ENCODE results near the gene SRSF3. TPM values are rescaled to one million over a fixed set of nuclear protein-coding genes. Genes with fewer than 3 reads are reported as not detected.

Gene SRSF3
- total and polyA plus RNA-seq, 4 donors = 145 to 267 (median 237) TPM

DNA sequence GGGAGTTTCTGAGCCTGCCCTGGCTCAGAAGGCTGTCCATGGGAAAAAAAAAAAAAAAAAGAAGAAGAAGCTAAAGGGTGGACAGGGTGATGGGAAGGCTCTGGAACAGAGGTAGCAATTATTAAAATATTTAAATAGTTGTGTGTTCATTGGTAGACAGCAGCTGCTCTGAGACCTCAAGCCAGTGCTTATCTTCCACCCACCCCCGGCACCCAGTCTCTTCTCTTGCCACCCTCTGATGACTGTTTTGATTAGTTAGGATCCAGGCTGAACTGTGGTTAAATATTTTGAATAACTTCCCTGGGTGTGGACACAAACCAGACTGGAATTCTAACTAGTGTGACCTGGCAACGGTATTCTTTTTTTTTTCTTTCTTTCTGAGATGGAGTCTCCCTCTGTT lies 16.9 kb upstream of the SRSF3 start:
- TF ChIP-seq, protein P1, sequence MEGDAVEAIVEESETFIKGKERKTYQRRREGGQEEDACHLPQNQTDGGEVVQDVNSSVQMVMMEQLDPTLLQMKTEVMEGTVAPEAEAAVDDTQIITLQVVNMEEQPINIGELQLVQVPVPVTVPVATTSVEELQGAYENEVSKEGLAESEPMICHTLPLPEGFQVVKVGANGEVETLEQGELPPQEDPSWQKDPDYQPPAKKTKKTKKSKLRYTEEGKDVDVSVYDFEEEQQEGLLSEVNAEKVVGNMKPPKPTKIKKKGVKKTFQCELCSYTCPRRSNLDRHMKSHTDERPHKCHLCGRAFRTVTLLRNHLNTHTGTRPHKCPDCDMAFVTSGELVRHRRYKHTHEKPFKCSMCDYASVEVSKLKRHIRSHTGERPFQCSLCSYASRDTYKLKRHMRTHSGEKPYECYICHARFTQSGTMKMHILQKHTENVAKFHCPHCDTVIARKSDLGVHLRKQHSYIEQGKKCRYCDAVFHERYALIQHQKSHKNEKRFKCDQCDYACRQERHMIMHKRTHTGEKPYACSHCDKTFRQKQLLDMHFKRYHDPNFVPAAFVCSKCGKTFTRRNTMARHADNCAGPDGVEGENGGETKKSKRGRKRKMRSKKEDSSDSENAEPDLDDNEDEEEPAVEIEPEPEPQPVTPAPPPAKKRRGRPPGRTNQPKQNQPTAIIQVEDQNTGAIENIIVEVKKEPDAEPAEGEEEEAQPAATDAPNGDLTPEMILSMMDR (IDR thresholded peaks at IDR 0.05; ENCODE audit: control extremely low read depth, extremely low read depth) = no peak
- Histone ChIP-seq H3K36me3 (ENCODE audit: control insufficient read depth in 4 of 4, insufficient read depth in 4 of 4, low read length in 4 of 4) (no peaks in the 10 kb centered on the region), H3K27ac (ENCODE audit: low read depth in 1 of 2, low read length in 1 of 2) (no peak overlapping the region), H3K9me3 (ENCODE audit: control insufficient read depth in 4 of 4, insufficient read depth in 3 of 4, low read length in 3 of 4) (no peaks in the 10 kb centered on the region), H3K4me3 (no peak overlapping the region), H3K27me3 (ENCODE audit: control insufficient read depth in 3 of 3, insufficient read depth in 3 of 3, low read length in 2 of 3) (no peaks in the 10 kb centered on the region), H3K4me1 (ENCODE audit: control insufficient read depth in 5 of 5, insufficient read depth in 5 of 5, low read length in 5 of 5) (no peaks in the 10 kb centered on the region), H3K9ac (ENCODE audit: insufficient read depth in 1 of 2, low read length in 2 of 2) (no peak overlapping the region)
- DNase-seq (no peak), ATAC-seq (ENCODE audit: insufficient read depth, low FRiP score) (peak; percentile 34)
- 36 to 69% methylated on average over 2 of the region's 2 CpGs for WGBS, 2 donors

GRCh38 chr6:36578030-36578429 lies 16.1 kb upstream of the SRSF3 start:
- Histone ChIP-seq H3K27ac (ENCODE audit: low read depth in 1 of 2, low read length in 1 of 2) (peak overlapping the region in 1 of 2 donors; percentile 28), H3K4me1 (ENCODE audit: control insufficient read depth in 5 of 5, insufficient read depth in 5 of 5, low read length in 5 of 5) (no peaks in the 10 kb centered on the region), H3K36me3 (ENCODE audit: control insufficient read depth in 4 of 4, insufficient read depth in 4 of 4, low read length in 4 of 4) (no peaks in the 10 kb centered on the region), H3K9me3 (ENCODE audit: control insufficient read depth in 4 of 4, insufficient read depth in 3 of 4, low read length in 3 of 4) (no peaks in the 10 kb centered on the region), H3K4me3 (no peak overlapping the region), H3K27me3 (ENCODE audit: control insufficient read depth in 3 of 3, insufficient read depth in 3 of 3, low read length in 2 of 3) (no peaks in the 10 kb centered on the region), H3K9ac (ENCODE audit: insufficient read depth in 1 of 2, low read length in 2 of 2) (no peak overlapping the region)
- no peak for DNase-seq
- TF ChIP-seq, protein P1 (IDR thresholded peaks at IDR 0.05; ENCODE audit: control extremely low read depth, extremely low read depth) = no peak
- ATAC-seq (ENCODE audit: insufficient read depth, low FRiP score) = no peak
- 94 to 99% methylated on average over 5 of the region's 5 CpGs for WGBS, 2 donors

DNA sequence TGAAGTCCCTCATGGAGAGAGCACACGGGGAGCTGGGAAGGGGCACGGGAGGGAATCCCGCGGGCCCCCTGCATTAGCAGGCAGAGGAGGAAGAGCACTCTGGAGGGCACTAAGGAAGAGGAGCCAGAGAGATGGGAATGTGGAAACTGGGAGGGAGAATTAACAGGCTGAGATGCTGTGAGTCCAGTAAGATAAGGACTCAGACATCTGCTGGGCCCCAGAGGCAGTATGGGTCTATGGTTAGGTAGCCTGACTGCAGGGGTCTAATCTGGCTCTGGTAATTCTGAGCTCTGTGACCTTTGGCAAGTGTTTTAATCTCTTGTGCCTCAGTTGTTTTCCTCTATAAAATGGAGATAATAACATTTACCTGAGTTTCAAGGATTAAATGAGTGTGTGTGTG lies 15.7 kb upstream of the SRSF3 start:
- H3K27ac ChIP-seq (ENCODE audit: low read depth in 1 of 2, low read length in 1 of 2) = no peak overlapping the region
- no peaks in the 10 kb centered on the region for H3K4me1 ChIP-seq (ENCODE audit: control insufficient read depth in 5 of 5, insufficient read depth in 5 of 5, low read length in 5 of 5)
- 96% methylated on average over 4 of the region's 4 CpGs for WGBS, 2 donors
- TF ChIP-seq, protein P1 (IDR thresholded peaks at IDR 0.05; ENCODE audit: control extremely low read depth, extremely low read depth) = no peak
- H3K9ac ChIP-seq (ENCODE audit: insufficient read depth in 1 of 2, low read length in 2 of 2) = no peak overlapping the region
- no peaks in the 10 kb centered on the region for H3K27me3 ChIP-seq (ENCODE audit: control insufficient read depth in 3 of 3, insufficient read depth in 3 of 3, low read length in 2 of 3)
- DNase-seq (no peak), ATAC-seq (ENCODE audit: insufficient read depth, low FRiP score) (no peak)
- H3K9me3 ChIP-seq (ENCODE audit: control insufficient read depth in 4 of 4, insufficient read depth in 3 of 4, low read length in 3 of 4) = no peaks in the 10 kb centered on the region
- H3K36me3 ChIP-seq (ENCODE audit: control insufficient read depth in 4 of 4, insufficient read depth in 4 of 4, low read length in 4 of 4) = no peaks in the 10 kb centered on the region
- no peak overlapping the region for H3K4me3 ChIP-seq

DNA sequence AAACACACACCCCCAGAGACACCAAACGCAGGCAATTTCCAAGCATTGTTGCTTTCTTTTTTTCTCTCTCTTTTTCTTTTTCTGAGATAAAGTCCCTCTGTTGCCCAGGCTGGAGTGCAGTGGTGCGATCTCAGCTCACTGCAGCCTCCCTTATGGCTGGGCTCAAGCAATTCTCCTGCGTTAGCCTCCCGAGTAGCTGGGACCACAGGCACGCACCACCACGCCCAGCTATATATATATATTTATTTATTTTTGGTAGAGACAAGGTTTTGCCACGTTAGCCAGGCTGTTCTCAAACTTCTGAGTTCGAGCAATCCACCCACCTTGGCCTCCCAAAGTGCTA lies 14.0 kb upstream of the SRSF3 start:
- no peak for ATAC-seq (ENCODE audit: insufficient read depth, low FRiP score)
- Histone ChIP-seq H3K9me3 (ENCODE audit: control insufficient read depth in 4 of 4, insufficient read depth in 3 of 4, low read length in 3 of 4) (no peaks in the 10 kb centered on the region), H3K9ac (ENCODE audit: insufficient read depth in 1 of 2, low read length in 2 of 2) (no peak overlapping the region), H3K27ac (ENCODE audit: low read depth in 1 of 2, low read length in 1 of 2) (peak overlapping the region in 1 of 2 donors; percentile 56), H3K27me3 (ENCODE audit: control insufficient read depth in 3 of 3, insufficient read depth in 3 of 3, low read length in 2 of 3) (no peaks in the 10 kb centered on the region), H3K4me3 (no peak overlapping the region), H3K4me1 (ENCODE audit: control insufficient read depth in 5 of 5, insufficient read depth in 5 of 5, low read length in 5 of 5) (no peaks in the 10 kb centered on the region), H3K36me3 (ENCODE audit: control insufficient read depth in 4 of 4, insufficient read depth in 4 of 4, low read length in 4 of 4) (no peaks in the 10 kb centered on the region)
- TF ChIP-seq, protein P1 (IDR thresholded peaks at IDR 0.05; ENCODE audit: control extremely low read depth, extremely low read depth) = no peak
- DNase-seq = no peak
- 88 to 92% methylated on average over 8 of the region's 8 CpGs for WGBS, 2 donors

Data from lung (tissue), 12 donors.